ENCODE data around the gene LAMA2.

Gene LAMA2

GRCh38 chr6:129440691-129441090 is 557.8 kb downstream of the LAMA2 start:
- peak; percentile 3 for DNase-seq (ENCODE audit: low read depth, low spot score)

DNA sequence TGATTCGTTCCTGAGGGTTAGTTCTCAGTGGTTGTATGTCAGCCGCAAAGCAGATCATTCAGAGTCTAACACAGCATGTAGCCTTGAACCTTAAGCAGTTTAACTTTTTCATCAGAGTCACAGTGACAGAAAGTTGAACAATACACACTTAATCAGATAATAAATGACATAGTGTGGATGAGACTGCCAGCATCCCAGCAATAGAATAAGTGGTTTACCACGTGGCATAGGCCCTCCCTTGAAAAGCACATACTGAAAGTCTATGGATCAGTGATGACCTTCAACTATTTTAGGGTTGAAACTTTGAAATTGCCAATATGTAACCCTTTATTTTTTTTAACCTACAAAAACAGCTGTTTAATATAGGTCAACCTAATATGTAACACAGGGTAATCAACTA is 561.7 kb downstream of the LAMA2 start:
- DNase-seq (ENCODE audit: low read depth, low spot score), result no peak

- no peak for DNase-seq (ENCODE audit: low read depth, low spot score)
These were observed 563.6 kb downstream of the LAMA2 start for GRCh38 chr6:129446272-129447197.

GRCh38 chr6:129447198-129447565 is 564.2 kb downstream of the LAMA2 start:
- DNase-seq (ENCODE audit: low read depth, low spot score), result no peak

- DNase-seq (ENCODE audit: low read depth, low spot score), result no peak
These were observed 566.0 kb downstream of the LAMA2 start for GRCh38 chr6:129448965-129449364.

- no peak for DNase-seq (ENCODE audit: low read depth, low spot score)
These were observed 568.2 kb downstream of the LAMA2 start for GRCh38 chr6:129451187-129451586.

GRCh38 chr6:129453073-129453472 is 570.1 kb downstream of the LAMA2 start:
- DNase-seq (ENCODE audit: low read depth, low spot score), result no peak

DNA sequence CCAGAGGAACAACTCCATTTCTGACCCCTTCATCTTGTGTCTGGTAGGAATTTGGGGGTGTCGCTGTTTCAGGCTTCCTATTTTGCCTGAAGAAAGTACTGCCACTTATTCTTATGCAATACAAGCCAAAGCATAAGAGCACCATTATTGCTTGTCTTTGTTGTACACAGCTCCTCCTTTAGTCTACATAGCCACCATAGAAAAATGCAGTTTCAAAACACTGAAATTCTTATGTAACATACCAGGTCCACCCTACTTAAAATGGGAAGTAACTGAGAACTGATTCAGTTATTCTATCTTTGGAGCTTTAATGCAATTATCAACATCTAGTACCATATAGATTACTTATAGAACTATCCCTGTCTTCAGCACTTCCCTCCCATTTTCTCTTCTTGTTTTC is 571.5 kb downstream of the LAMA2 start:
- no peak for DNase-seq (ENCODE audit: low read depth, low spot score)

DNA sequence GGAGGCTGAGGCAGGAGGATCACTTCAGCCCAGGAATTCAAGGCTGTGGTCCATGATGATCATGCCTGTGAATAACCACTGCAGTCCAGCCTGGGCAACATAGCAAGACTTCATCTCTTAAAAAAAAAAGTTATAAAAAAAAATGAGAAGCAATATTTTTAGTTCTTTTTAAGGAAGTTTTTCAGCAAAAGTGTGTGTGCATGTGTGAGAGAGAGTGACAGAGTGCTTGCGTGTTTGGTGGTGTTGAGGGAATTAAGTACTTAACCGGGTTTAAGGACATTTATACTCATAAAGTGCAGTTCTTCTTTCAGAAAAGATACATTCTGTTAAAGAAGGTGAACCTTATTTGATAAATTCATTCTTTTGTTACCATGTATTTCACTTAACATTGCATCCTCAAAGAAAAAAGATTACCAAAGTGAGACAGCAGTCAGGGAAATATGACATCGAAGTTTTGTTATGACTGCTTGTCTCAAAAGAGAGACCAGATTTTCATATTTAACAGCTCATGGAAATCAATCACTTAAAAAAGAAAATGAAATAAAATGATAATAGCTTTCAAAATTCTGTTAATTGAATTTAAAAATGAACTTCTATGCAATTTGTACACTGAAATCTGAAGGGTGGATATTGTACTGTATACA is 572.3 kb downstream of the LAMA2 start:
- DNase-seq (ENCODE audit: low read depth, low spot score), result no peak

DNA sequence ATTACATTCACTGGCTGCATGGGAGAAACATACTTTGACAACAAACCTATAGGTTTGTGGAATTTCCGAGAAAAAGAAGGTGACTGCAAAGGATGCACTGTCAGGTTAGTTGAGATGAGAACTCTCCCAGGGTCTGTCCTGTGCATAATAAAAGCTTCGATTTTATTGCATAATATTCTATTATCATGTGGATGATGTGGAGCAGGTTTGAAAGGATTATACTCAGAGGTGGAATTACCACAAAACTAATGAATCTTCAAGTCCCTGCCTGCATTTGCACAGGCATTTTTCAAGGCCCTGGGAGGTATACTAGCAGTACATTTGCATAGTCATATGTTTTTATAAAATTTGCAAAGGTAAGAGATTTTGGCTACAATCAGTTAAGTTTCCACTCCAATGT is 577.3 kb downstream of the LAMA2 start:
- DNase-seq (ENCODE audit: low read depth, low spot score), result no peak

GRCh38 chr6:129469070-129469662 is 586.2 kb downstream of the LAMA2 start:
- DNase-seq (ENCODE audit: low read depth, low spot score), result no peak

DNA sequence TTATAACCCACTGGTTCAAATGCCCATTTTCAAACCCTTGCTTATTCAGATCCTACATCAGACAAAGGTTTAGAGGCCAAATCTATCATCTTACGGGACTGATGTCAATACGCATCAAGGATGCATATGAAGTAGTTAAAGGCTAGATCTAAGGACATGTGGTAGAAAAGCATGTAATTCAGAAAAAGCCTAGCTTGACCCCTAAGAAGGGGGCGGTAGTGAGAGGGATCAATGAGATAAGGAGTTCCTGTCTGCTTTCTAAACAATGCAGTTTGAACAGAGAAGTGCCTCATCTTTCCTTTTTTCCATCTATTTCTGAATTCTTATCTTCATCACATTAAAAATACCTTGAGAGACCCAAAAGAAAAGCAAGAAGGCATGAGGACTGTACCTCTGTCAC is 589.3 kb downstream of the LAMA2 start:
- DNase-seq (ENCODE audit: low read depth, low spot score), result no peak

- DNase-seq (ENCODE audit: low read depth, low spot score), result no peak
These were observed 590.6 kb downstream of the LAMA2 start for GRCh38 chr6:129473546-129473945.

DNA sequence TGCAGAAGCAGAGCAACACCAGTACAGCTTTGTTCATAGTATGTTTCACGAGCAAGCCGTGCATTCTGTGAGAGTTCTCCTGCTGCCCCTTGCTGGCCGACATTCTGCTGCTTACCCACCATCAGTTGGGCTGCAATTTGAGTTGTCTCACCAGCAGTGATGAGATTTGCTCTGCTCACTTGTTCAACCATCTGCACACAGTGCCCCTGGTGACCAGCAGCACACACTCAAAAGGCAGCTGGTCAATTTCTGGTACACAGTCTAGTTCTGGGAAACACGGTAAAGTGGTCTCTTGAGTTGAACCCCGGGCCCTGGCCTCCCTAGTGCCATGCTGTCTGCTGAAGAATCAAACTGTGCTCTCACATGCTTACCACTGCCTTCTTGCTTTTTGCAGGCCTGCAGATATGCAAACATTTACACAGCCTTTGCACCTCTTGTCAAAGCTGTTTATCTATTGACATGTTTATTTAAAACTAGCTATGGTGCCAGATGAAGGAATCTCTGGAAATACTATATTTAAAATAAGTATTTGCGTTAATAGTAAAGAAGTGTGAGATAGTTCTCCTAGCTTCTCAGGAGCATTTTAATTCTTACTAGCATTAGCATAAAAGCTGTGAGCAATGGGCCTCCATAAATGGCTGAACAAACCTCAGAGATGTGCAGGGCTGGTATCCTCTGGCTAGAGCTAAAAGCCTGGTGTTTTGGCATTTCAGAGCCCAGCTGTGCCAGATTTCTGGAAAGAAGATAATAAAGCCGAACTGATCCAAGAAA is 592.7 kb downstream of the LAMA2 start:
- no peak for DNase-seq (ENCODE audit: low read depth, low spot score)

GRCh38 chr6:129476248-129476564 is 593.3 kb downstream of the LAMA2 start:
- DNase-seq (ENCODE audit: low read depth, low spot score), result no peak

GRCh38 chr6:129476810-129477209 is 593.9 kb downstream of the LAMA2 start:
- DNase-seq (ENCODE audit: low read depth, low spot score), result no peak

DNA sequence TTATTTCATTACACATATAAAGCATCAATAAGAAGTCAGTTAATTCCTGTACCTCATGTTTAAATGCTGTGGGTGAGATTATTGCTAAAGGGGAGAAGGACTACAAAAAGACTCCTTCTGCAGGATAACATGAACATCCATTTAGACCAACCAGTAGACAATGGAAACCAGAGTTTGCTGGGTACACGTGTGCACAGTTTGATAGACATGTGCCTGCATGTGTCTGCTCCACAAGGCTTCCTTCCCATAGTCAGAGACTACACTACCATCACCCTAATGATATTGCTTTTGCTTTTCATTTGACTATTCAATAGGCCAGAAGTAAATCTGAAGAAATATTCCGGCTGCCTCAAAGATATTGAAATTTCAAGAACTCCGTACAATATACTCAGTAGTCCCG is 595.4 kb downstream of the LAMA2 start:
- DNase-seq (ENCODE audit: low read depth, low spot score), result no peak

DNA sequence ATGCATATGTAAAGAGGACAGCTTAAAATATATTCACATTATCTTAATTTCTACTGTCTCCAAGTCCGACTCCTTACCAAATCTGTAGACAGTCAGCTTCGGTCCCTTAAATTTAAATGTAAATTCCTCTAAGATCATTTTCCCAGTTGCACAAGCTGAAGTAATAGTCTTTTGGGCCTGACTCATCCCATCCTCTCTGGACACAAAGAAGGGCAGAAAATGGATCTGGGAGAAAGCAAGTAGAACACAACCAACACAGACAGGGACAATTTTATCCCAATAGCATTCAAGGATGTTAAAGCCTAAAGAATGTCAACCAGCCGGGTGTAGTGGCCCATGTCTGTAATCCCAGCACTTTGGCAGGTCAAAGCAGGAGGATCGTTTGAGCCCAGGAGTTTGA is 598.8 kb downstream of the LAMA2 start:
- no peak for DNase-seq (ENCODE audit: low read depth, low spot score)

- no peak for DNase-seq (ENCODE audit: low read depth, low spot score)
These were observed 602.8 kb downstream of the LAMA2 start for GRCh38 chr6:129485746-129486145.

- no peak for DNase-seq (ENCODE audit: low read depth, low spot score)
These were observed 603.4 kb downstream of the LAMA2 start for GRCh38 chr6:129486327-129486726.

- no peak for DNase-seq (ENCODE audit: low read depth, low spot score)
These were observed 605.4 kb downstream of the LAMA2 start for GRCh38 chr6:129488313-129488712.

DNA sequence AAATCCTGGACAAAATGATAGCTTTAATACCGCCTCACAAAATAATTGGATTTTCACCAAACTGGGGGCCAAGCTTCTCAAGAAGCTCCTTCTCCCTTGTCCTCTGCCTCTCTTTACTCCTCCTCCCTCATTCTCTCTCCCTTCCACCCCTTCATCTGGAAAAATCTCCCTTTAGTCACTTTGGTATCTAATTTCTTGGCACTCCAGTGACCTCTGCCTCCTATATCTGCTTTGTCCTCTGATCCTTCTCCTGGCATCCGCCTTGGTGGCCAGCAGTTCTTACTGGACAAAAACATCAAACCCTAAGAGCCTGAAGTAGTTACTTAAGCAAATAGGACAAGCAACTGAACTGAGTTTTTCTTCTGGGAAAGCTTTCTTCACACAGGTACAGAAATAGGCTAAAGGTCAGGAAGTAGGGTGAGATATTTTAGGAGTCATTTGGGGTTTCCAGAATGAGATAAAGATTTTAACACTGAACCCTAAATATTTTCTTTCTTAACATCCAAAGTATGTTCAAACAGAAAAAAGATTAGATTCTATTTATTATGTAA is 606.4 kb downstream of the LAMA2 start:
- no peak for DNase-seq (ENCODE audit: low read depth, low spot score)

Data from iPS DF 19.7 (cell line).